NCI-H774 (cell line): ENCODE measurements around the gene HYAL3.

Source experiments
- DNase-seq: peaks from one replicate; lab custom pipeline; 2025; lab: John Stamatoyannopoulos, UW

Gene HYAL3, protein sequence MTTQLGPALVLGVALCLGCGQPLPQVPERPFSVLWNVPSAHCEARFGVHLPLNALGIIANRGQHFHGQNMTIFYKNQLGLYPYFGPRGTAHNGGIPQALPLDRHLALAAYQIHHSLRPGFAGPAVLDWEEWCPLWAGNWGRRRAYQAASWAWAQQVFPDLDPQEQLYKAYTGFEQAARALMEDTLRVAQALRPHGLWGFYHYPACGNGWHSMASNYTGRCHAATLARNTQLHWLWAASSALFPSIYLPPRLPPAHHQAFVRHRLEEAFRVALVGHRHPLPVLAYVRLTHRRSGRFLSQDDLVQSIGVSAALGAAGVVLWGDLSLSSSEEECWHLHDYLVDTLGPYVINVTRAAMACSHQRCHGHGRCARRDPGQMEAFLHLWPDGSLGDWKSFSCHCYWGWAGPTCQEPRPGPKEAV

DNA sequence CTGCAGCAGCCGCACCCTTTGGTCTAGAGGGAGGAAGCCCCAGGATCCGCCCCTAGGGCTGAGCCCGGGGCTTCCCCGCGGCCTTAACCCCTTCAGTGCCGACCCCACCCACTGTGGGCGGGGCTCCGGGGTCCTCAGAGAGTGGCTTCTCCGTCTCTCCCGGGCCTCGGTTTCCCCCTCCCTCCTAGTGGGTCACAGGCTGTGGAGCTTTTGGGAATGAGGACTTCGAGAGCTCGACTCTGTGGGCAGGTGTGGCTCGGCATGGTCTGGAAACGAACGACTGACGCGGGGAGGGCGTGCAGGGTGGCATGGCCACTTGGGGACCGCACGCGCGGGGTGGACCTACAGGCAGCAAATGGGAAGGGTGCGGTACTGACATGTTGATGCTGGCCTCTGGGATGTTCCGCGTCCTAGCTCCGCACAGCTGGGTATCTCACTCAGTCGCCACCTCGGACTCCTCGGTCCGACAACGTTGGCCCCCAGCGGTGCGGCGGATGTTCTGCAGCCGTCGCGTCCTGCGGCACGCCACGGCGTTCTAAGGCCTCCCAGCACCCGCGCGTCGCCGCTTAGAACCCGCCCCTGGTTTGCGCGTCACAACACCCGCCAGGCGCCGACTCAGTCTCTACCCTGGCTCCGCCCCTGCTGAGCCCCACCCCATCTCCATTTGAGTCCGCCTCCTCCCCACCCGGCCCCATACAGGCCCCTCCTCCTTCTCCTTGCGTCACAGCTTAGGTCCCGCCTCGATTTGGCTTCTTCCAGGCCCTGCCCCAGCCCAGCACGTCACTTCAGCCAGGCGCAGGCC, at the start of gene HYAL3, which contains the start of gene NAA80:
TSS of gene HYAL3 (minus strand) at position 570 of the 802 bp plus-strand sequence. CDS start 3,803 bp downstream, outside the sequence.
TSS of gene NAA80 (minus strand) at position 570 of the 802 bp plus-strand sequence. CDS start 1,942 bp downstream, outside the sequence.
- DNase-seq = peak; percentile 84

DNA sequence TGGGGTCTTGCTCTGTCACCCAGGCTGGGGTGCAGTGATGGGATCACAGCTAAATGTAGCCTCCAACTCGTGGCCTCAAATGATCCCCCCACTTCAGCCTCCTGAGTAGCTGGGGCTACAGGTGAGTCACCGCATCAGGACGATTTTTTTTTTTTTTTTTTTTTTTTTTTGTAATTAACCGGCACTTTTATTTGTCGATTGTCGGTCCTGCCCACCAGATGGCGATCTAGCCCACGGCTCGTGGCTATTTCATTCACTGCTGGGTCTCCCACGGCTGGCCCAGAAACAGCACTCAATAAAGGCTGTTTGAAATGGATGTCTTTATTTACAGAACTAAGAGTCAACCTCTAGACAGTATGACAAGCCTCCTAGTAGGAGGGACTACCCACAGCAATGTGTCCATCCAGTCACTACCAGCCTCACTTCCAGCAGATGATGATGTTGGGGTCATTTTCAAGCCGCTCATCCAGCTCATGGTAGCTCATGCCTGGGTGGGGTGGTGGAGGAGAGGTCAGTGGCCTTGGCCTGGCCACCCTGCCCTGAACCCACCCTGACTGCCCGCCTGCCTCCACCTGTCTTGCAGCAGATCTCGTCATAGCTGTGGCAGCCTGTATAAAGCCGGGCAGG, 48.1 kb upstream of the HYAL3 start:
- peak; percentile 36 for DNase-seq

DNA sequence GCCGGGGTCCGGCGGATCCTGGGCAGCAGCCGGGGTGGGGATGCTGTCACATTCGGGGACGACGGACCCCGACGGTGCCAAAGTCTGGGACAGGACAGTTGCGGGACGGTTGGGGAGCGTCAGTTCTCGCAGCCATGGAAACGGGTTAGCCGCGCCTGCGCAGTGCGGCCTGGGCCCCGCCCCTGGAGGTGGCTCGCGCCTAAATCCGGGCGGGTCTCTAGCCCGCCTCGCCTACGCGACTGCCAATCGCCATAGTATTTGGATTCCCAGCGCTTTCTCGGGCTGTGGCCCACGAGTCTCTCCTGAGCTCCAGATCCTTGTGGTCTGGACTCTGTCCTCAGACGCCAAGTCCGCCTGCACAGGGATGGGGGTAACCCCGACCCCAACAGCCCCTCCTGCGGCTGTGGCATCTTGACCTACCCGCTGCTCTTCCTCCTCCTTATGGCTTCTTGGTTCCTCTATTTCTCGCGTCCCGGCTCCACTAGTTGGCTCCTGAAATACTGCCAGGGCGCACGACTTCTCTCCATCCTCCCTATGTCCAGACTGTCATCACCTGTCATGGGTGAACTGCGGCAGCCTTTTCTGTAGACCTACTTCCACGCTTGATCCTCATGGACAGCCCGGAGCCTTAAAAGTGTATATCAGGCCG, 46.5 kb upstream of the HYAL3 start, which contains the start of gene ZMYND10:
TSS of gene ZMYND10 (minus strand) at position 147 of the 649 bp plus-strand sequence. CDS start 153 bp downstream, outside the sequence.
- no peak for DNase-seq

DNA sequence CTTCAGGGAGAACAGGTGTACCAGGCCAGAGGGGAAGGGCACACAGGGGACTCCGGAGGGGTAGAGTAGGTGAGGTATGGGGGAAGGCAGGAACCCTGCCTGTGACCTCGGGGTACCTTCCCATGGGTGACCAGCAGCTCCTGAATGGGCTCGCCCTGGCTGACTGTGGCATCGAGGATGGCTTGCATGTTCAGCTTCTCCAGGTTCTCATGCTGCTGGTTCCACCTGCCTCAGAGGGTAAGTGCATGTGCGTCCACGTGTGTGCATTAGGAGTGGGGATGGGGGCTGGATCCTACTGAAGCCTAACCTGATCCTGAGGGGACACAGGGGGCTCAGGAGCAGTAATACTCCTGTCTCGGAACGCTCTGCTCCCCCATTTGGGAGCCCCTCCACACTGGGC, 45.8 kb upstream of the HYAL3 start:
- no peak for DNase-seq

DNA sequence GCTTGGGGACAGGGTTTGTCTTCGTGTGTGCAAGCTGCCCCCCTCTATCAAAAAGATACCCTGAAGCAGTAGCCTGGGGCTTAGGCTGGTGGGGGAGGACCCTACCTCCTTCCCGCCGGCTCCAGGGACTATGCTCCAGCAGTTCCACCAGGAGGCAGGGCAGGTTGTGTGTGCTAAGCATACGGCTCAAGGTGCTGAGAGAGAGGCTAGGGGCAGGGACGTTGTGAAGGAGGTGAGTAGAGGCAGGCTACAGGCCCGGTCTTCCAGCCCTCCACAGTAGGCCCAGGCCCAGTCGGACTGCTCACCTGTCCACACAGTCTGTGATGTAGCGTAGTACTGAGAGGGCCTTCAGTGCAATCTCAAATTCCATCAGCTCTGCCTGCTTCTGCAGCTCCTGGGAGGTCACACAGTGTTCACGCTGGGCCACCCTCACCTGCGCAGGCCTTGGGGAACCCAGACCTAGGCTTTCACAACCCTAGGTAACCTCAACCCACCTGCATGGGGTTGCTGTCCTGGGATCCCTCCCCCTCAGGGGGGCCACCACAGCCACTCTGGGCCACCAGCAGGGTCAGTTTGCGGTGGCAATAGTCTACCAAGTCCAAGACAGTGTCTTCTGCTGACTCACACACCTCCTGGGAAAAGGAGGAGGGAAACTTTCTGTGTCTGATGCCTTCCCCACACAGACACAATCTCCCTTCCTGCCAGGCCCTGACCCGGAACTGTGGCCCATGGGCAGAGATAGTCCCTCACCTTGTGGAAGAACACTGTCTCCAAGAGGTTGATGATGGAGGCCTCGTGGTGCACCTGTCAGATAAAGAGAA, 43.8 kb upstream of the HYAL3 start:
- no peak for DNase-seq

DNA sequence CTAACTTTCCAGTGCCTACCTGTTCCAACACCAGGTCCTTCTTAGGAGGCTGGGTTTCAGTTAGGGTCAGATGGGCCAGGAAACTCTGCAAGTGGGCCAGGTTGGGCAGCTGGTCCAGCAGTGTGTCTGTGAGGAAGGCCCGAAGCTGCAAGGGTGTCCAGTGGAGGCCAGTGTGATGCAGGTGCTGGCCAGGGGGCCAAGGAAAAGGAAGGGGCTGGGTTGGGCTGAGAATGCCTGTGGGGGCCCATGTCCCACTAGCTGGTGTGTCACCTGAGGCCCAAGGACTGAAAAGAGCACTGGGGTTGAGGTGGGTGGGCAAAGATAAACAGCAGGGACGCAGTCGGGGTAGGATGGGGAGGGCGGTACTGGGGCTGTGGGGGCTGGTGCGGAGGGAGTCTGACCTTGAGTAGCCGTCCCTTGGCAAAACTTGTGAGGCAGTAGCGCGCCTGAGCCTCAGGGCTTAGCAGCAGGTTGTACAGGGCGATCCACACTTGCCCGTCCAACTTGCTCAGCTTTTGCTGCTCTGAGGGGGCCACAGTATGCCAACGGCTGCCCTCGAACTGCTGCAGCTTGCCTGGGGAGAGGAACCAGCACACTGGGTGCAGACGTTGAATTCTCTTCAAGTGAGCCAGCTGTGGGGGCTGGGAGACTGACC, 42.9 kb upstream of the HYAL3 start:
- no peak for DNase-seq

DNA sequence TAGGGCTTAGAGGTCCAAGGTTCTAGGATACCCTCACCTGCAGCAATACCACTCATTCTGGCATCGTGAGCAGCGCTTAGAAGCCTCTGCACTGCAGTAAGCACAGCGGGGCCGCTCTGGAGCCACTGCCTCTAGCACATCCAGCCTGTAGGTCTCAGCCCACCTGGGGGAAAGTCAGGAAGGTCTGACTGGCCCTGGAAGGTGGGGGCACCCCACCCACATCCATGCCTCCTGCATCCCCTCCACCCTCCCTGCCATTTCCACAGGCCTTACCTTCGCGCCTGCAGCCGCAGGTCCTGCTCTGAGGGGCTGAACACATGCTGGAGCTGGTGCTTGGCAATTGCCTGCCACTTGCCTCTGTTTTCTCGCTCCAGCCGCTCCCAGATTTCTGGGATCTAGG, 42.3 kb upstream of the HYAL3 start:
- DNase-seq = no peak

DNA sequence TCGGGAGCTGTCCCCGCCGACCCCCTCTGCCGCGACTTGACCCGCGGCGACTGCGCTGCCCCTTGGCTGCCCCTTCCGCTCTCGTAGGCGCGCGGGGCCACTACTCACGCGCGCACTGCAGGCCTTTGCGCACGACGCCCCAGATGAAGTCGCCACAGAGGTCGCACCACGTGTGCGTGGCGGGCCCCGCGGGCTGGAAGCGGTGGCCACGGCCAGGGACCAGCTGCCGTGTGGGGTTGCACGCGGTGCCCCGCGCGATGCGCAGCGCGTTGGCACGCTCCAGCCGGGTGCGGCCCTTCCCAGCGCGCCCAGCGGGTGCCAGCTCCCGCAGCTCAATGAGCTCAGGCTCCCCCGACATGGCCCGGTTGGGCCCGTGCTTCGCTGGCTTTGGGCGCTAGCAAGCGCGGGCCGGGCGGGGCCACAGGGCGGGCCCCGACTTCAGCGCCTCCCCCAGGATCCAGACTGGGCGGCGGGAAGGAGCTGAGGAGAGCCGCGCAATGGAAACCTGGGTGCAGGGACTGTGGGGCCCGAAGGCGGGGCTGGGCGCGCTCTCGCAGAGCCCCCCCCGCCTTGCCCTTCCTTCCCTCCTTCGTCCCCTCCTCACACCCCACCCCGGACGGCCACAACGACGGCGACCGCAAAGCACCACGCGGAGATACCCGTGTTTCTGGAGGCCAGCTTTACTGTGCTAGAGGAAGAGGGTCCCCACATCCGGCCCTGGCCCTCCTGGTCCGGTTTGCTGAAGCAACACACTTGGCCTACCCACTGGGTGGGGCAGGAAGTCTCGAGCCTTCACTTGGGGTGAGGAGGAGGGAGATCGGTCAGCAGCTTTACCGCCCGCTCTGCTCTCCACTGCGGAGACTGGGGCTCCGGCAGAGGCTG, 41.5 kb upstream of the HYAL3 start, which contains the start of gene RASSF1:
TSS of gene RASSF1 (minus strand) at position 389 of the 882 bp plus-strand sequence. CDS start at position 358, 31 bp downstream.
- DNase-seq = no peak

DNA sequence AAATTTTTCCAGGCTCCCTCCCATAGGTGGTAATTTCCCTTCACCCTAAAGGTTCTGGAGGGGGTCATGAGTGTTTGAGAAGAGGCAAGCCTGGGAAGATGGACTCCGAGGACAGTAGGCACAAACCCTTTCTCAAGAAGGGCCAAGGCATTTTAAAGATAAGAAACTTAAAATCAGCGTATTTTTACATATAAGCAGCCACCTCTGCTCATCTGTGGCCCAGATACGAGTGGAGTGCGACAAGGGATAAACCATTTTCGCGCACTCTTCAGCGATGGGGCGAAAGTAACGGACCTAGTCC, 40.9 kb upstream of the HYAL3 start:
- no peak for DNase-seq

DNA sequence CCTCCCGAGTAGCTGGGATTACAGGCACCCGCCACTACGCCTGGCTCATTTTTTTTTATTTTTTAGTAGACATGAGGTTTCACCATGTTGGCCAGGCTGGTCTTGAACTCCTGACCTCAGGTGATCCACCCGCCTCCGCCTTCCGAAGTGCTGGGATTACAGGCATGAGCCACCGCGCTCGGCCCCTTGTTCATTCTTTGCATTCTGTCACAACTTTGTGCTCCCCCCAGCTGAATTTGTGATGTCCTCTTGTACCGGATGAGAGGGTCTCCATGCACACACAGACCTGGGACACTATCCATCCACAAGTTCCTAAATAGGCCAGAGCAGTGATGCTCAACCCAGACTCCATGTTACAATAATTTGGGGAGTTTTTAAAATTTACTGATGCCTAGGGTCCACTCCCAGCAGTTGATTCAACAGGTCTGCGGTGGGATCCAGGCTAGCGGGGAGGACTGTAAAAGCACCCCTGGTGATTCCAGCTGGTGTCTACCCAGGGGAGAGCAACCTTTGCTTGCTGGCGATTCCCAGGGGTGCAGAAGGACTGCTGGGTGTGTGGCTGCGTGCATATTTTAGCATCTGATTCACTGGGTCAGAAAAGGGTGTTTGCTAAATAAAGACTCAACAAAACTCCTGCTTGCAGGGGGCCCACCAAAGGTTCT, 40.4 kb upstream of the HYAL3 start:
- DNase-seq = no peak

DNA sequence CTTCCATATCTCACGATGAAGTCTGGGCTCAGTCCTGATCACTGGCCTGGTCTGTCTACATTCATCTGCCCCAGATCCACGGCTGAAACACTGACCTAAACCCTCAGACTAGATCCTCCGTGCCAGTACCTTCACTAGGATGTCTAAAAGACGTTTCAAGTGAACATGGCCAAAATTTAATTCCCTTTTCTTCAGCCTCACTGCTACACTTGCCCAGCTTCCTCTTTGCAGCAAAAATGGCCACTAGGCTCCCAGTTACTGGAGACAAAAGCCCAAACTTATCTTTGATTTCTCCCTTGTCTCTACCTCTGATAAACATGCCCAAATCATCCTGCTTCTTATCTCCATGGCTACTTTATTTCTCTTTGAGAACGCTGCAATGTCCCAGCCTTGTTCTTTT, 39.8 kb upstream of the HYAL3 start:
- DNase-seq = no peak

DNA sequence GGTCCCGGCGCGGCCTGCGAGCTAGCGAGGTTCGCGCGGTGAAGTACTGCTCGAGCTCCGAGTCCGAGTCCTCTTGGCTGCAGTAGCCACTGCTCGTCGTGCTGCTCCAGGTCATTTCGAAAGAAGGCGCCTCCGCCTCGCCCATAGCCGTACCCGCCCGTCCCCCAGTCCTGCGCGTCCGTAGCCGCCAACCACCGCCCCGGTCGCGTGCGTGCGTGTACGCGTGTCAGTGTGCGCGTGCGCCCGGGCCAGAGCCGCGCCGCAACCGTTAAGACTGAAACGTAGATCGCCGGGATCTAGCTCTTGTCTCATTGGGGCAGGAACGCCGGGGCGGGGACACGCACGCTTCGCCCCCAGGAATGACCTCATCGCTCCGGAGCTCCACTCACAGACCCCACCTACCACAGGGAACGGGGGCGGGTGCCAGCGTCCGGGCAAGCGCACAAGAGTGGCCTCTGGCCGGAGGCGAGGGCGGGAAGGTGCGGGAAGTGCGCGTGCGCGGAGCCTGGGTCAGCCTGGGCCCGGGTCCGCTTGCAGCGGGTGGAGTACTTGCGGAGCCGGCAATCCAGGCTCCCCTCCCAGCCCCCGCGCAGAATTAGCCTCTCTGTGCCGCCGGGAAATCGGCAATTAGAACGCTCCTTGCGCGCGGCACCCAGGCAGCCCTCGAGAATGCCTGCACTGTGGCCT, 38.1 kb upstream of the HYAL3 start:
- DNase-seq = peak; percentile 88

DNA sequence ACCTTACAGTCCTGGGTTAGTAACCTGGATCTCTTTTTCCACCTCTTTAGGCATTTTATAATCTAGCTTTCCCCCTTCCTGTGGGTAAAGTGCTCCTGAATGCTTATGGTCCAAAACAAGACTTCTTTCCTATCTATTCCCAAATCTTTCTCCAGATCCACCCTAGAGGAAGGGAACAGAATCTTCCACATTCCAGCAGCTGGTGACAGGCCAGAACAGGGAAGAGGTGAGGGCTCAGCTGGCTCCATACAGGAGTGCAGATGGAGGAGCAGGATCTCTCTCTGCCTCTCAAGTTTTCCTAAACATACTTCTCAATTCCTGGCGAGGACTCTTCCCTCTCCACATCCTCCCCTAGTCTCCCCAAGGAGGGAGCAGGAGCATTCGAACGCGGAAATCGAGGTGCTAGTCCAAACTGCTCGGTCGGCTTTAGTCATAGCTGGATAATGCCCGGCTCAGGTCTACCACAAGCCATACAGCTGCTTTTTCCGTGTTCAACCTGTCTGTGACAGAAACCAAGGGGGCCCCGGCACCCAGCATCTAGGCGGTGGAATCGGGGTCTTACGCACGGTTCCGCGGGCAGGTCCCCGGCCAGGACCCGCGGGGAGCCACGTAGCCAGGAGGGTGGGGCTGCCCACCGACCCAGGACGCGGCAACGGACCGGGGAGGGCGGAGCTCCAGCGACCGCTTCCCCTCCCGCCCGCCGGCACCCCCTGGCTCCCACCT, 37.4 kb upstream of the HYAL3 start:
- DNase-seq = no peak

DNA sequence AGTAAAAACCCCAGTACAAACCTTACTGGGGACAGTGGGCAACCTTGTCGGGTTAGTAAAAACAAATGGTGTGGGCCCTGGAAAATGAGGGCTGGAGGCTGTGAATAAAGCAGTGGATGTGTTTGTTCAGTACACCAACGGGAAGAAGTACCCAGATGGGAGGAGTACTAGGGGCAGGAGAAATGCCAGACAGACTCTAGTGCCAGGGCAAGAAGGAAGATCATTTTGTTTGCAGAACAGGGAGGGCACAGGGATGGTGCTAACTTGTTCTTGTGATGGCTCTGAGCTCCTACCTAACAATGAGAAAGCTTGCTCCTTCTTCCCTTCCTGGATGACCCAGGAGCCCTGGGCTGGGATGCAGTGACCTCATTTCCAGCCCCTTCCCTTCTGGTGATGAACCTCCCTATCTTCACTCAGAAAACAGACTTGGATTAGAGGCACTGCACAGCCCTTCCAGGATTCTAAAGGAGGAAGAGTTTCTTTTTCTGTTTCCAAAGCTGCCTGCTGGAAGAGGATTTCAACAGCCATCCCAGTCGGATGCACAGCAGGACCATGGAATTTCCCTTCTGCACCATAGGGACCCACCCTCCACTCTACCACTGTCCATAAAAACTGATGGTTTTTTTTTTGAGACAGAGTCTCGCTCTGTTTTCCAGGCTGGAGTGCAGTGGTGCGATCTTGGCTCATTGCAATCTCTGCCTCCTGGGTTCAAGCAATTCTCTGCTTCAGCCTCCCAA, 35.3 kb upstream of the HYAL3 start:
- no peak for DNase-seq

DNA sequence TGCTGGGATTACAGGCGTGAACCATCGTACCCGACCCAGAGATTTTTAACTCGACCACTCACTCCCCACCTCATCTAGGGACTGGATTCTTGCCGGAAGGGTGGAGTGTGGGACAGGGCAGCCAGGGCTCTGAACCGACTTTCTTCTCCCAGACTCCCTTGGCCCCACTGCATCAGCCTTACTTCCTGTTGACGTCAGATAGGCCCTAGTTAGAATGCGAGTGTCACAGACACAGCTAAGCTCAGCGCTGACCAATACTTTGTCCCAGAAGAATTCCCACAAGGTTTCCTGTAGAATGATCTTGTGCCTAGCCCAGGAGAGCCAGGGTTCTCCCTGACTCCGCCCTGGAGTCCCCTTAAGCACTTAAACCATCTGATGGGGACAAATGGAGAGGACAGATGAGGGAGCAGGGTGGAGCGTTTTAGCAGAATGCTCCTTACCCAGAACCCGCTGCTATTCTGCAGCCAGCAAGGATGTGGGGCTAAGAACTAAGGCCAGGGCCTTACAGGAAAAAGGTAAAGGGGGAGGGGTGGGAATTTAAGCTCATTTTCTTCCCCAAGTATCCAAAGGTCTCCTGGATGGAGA, 34.6 kb upstream of the HYAL3 start:
- DNase-seq = no peak

DNA sequence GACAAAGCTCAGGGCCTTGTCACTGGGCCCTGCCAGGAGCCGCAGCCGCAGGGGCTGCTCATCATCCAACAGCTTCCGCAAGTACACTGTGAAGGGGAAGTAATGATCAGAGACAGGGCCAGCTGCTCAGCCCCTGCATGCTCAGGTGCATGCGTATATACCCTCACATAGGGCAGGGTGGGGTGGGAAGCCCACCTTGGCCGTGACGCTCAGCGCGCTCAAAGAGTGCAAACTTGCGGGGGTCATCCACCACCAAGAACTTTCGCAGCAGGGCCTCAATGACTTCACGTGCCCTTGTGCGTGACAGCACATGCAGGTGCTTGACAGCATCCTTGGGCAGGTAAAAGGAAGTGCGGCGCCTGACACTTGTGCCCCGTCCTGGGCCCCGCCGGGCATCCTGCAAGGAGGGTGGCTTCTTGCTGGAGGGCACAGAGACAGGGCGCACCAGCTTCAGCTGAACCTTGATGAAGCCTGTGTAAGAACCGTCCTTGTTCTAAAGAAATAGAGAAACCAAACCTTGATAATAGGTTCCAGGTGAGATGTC, 32.2 kb upstream of the HYAL3 start:
- no peak for DNase-seq
